ENCODE results near the gene KRTAP9-6.
"Not testable (repeated sequence)": the region's sequence is repeated elsewhere in the genome, so short reads cannot be mapped to it uniquely, and the experiment has no call there.

Gene KRTAP9-6

DNA sequence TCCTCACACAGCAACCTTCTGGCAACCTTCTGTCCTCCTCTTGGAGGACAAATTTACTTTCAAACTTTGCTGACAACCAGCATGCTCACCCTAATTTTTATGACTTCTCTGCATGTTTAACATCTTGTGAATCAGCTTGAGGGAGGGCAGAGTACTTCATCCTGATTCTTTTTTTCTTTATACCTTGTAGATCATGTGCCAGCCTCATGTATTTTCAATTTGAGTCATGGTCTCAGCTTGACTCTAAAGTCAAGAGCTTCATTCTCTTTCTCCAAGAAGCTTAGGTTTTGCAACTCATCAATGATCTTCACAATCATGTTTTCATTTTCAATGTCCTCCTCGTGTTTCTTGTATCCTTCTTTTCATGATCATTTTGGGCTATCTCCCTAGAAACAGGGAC lies 6.7 kb downstream of the KRTAP9-6 start:
- DNase-seq, result no peak

GRCh38 chr17:41275648-41276190 lies 10.5 kb downstream of the KRTAP9-6 start, which contains the start of gene KRTAP9-7:
KRTAP9-7 (plus strand) TSS chr17:41275698; CDS start chr17:41275698, 0 bp downstream.
- DNase-seq, result not testable (repeated sequence)

GRCh38 chr17:41278176-41278955 lies 13.2 kb downstream of the KRTAP9-6 start:
- DNase-seq, result no peak

DNA sequence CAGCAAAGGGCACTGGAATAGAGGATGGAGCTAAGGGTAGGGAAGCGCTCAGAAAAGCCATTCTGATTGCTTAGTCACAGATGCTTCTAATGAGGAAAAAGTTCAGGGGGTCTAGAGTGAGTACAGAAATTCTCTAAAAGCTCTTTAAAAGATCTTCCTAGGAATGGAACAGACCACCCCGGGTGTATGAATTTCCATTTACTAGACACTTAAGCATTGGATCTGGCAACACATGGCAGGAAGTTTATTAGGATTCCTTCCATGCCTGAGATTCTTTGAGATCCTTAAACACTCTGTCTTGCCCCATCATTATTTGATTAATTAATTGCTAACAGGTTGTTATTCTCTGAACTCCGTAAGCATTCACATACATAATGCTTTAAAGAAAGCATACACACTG lies 18.9 kb downstream of the KRTAP9-6 start:
- peak; percentile 66 for DNase-seq

- no peak for DNase-seq
Measured at GRCh38 chr17:41284546-41284945, 19.4 kb downstream of the KRTAP9-6 start.

- no peak for DNase-seq
Measured at GRCh38 chr17:41287050-41287449, 21.9 kb downstream of the KRTAP9-6 start.

GRCh38 chr17:41294016-41294415 lies 28.8 kb downstream of the KRTAP9-6 start:
- DNase-seq, result no peak

- DNase-seq, result no peak
Measured at GRCh38 chr17:41296846-41297245, 31.7 kb downstream of the KRTAP9-6 start.

DNA sequence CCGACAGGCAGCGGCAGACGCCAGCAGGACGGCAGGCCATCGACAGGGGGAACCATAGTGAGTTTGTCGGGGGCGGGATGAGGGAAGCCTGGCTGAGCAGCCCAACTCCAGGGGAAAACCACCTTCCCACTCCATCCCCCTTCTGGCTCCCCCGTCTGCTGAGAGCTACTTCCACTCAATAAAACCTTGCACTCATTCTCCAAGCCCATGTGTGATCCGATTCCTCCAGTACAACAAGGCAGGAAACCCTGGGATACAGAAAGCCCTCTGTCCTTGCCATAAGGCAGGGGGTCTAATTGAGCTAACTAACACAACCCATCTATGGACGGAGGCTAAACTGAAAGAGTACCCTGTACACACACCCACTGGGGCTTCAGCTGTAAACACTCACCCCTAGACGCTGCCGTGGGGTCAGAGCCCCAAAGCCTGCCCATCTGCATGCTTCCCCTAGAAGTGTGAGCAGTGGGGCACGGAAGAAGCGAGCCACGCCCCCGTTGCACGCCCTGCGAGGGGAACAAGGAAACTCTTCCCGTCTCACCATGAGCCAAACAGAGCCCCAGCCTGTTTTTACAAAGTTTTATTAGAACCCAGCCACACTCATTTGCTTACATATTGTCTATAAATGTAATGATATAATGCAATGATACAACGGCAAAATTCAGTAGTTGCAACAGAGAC lies 33.4 kb downstream of the KRTAP9-6 start:
- no peak for DNase-seq

- DNase-seq, result no peak
Measured at GRCh38 chr17:41301204-41301790, 36.1 kb downstream of the KRTAP9-6 start.

DNA sequence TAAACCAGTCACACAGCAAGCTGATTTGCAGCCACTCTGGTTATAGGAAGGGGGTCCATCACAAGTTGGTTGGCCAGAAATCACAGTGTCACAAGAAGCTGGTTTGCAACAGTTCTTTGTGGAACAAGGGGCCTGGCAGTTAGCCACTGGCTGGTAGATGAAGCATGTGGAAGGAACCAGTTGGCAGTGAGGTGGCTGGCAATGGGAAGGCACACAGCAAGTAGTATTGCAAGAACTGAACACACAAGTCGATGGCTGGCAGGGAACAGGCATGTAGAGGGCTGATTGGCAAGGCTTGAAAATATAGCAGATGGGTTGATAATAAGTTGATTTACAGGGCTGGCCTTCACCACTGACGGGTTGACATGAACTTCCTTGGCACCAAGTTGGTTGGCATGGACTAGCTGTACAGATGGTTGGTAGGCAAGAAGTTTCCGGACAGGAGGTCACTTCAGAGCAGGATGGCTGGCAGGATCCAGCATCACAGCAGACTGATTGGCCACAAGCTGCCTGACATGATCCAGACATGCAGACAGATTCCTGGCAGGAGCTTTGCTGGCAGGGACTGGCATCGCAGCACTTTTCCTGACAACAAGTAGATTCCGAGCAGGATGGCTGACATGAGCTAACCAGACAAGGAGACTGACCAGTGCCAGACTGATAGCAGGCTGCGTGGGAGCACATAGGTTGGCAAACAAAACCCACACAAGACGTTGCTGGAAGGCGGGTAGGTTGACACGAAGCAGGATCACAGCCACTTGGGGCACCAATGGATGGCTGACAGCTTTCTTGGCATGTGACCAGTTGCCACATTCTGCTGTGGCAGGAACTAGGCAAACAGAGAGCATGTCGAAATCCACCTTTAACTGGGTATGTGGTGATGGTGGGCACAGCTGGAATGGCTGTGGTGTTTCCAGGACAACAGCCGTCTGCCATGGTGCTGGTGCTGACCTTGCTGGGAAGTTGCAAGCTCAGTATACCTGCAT lies 37.0 kb downstream of the KRTAP9-6 start, which contains the start of gene KRTAP29-1:
Gene KRTAP29-1 (minus strand): TSS at position 936 of the 986 bp plus-strand sequence. CDS start 0 bp downstream, at position 936.
- DNase-seq, result no peak

- DNase-seq, result no peak
Measured at GRCh38 chr17:41302981-41303380, 37.8 kb downstream of the KRTAP9-6 start.

- DNase-seq, result no peak
Measured at GRCh38 chr17:41304091-41304490, 38.9 kb downstream of the KRTAP9-6 start.

- peak; percentile 49 for DNase-seq
Measured at GRCh38 chr17:41307647-41308046, 42.5 kb downstream of the KRTAP9-6 start.

DNA sequence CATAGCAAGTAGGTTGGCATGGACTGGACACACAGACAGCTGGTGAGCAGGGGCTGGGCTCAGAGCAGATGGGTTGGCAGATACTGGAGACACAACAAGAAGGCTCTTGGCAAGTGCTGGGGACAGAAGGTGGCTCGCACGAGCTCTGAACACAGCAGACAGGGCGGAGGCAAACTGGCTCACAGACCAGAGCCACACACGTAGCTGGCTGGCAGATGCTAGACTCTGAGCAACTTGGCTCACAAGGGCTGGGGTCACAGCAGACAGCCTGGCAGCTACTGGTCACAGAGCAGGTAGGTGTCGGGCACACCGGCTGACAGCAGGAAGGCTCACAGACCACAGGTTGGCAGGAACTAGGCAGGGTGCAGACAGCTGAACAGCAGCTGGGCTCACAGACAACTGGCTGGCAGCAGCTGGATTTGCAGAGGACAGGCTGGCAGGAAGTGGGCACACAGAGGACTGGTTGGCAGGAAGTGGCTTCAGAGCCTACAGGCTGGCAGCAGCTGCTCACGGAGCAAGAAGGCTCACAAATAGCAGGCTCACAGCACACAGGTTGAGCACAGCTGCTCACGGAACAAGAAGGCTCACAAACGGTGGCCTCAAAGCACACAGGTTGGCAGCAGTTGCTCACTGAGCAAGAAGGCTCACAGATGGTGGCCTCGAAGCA lies 43.2 kb downstream of the KRTAP9-6 start:
- DNase-seq, result no peak

DNA sequence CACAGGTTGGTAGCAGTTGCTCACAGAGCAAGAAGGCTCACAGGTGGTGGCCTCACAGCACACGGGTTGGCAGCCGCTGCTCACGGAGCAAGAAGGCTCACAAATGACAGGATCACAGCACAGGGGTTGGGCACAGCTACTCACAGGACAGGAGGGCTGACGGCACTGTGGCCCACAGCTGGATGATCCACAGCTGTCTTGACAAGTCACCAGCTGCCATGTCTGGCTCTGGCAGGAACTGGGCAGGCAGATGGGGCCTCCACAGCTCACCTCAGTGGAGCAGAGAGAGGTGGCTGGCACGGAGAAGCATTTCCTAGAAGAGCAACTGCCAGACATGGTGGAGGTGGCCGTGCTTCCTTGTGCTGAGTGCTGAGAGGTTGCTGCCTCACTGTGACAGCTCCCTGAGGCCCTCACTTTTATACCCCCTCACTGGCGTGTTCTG lies 43.8 kb downstream of the KRTAP9-6 start, which contains the start of gene KRTAP16-1:
Gene KRTAP16-1 (minus strand): TSS at position 392 of the 442 bp plus-strand sequence. CDS start 56 bp downstream, at position 336.
- DNase-seq, result no peak

GRCh38 chr17:41311111-41311510 lies 45.9 kb downstream of the KRTAP9-6 start:
- DNase-seq, result no peak

DNA sequence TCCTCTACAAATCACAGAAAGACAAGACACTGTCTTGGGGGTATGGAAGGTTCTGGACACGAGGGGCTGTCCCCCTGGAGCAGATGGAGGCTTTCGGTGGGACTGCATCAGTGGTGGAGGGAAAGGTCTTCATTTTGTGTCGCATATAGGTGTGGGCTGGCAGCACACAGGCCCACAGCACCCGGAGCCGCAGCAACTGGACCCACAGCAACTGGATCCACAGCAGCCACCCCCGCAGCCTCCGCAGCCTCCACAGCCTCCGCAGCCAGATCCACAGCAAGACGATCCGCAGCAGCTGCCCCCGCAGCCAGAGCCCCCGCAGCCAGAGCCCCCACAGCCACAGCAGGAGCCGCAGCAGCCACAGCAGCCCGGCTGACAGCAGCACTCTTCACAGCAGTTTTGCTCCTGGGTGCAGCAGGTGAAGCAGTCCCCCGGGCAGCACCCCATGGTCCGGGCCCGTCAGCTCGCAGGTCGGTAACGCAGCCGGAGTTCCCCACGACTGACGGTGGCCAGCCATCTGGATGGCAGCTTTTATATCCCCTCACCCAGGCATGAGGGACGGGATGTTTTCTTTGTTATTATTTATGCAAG lies 50.1 kb downstream of the KRTAP9-6 start, which contains the start of gene KRTAP17-1:
Gene KRTAP17-1 (minus strand): TSS at position 507 of the 591 bp plus-strand sequence. CDS start 60 bp downstream, at position 447.
- peak; percentile 46 for DNase-seq

Data from islet precursor cell (in vitro differentiated cells).